Skin epidermis (tissue), 12 donors: ENCODE data around the gene CMBL.
"Not testable (repeated sequence)": the region's sequence is repeated elsewhere in the genome, so short reads cannot be mapped to it uniquely, and the experiment has no call there.

Experiments used
- H3K27ac ChIP-seq, 21 experiments: fragments of 200-600 bp; sonication (generic) in 11 of 21; one replicate each; pipeline ENCODE4 v1.5.0; 2020; ENCODE audit warnings: mild to moderate bottlenecking in 3 of 21, inconsistent platforms in 2 of 21, moderate library complexity in 2 of 21
- H3K4me3 ChIP-seq, 7 experiments: fragments of 200-600 bp; sonication (generic) in 2 of 7; one replicate each; pipeline ENCODE4 v1.5.0; 2020; ENCODE audit warnings: inconsistent platforms in 2 of 7, mild to moderate bottlenecking in 2 of 7, moderate library complexity in 1 of 7

CMBL gene

DNA sequence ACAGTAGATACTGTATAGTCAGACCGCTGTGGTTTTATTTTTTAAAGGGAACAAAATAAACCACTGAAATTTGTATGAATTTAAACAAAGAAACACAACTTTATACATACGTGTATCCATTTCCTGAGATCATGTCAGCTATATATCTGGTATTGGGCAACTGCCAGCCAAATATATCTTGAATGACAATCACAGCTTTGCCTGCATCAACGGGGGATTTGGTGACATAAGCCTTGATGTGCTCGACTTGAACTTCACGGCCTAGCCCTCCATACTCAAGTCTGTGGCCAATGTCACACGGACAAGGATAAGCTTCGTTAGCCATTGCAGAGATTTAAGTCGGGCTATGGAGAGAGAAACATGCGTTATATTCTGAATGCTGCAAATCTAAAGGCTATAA is 17.3 kb downstream of the CMBL start:
- Histone ChIP-seq H3K4me3 (no peak overlapping the region), H3K27ac (no peak overlapping the region)

DNA sequence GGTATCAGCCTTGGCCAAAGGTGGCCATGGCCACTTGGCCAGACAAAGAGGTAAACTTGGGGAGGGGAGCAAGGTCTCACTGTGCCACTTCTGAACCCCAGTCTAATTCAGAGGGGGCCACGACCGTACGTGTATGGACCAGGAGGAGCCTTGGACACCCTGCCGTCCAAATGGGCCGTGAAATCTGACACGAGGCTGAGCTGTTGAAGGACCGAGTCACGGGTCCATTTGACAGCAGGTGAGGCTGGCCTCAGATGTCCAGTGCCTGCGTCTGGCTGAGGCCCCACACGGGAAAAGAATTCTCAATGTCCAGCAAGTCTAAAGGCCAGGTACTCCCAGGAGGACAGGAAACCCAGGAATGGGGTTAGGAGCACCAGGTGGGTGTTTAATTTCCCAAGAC is 17.7 kb downstream of the CMBL start:
- H3K27ac ChIP-seq: peak overlapping the region in 1 of 21 experiments; percentile 5
- H3K4me3 ChIP-seq: no peak overlapping the region

GRCh38 chr5:10289353-10289752 is 18.3 kb downstream of the CMBL start:
- peak overlapping the region in 2 of 21 experiments; percentile 5 for H3K27ac ChIP-seq

DNA sequence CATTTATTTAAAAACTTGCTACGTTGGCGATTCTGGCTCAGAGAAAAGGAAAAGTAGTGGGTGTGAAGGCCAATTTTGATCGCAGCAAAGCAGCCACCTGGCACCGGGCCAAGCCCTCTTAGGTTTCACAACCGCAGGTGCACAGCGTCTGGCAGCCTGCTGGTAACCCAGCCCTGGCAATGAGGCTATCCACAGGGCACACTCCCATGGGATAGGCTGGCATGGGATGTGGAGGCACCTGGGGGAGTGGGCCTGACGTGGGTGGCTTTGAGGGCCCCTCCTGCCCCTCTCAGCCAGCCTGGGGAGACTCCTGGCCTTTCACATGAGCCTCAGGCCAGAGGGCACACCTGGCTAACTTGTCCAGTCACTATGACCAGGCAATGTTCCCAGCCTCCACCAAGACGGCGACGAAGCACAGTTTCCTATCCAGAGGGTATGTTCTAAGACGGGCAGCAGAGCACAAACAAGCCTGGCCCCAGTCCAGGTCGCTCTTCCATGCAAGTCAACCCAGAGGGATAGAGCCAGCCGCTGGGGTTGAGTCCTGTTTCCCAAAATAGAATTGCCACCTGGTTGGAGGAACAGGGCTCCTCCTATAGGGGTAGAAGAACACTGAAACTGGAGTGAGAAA is 19.0 kb downstream of the CMBL start:
- Histone ChIP-seq H3K27ac (peak overlapping the region in 2 of 21 experiments; percentile 5), H3K4me3 (no peak overlapping the region)

More at GRCh38 chr5:10289353-10289752, 18.3 kb downstream of the CMBL start:
- H3K4me3 ChIP-seq: no peak overlapping the region

DNA sequence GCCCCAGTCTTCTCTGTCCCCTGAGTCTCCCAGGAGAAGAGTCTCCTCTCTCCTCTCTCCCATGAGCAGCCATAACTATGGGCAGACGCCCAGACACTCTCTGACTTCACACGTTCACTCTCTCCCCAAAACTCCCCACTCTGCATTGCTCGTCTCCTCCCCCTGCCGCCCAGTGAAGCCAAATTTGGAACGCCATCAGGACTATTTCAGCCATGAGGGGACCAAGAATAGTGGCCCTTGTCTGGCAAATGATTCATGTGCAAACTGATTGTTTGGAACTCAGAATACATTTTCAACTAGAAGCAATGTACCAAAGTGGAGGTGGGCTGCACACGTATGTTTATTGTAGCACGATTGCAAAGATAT is 20.9 kb downstream of the CMBL start:
- Histone ChIP-seq H3K4me3 (no peak overlapping the region), H3K27ac (no peak overlapping the region)

GRCh38 chr5:10286162-10286861 is 21.4 kb downstream of the CMBL start:
- H3K4me3 ChIP-seq: no peak overlapping the region
- H3K27ac ChIP-seq: no peak overlapping the region

GRCh38 chr5:10285362-10285761 is 22.3 kb downstream of the CMBL start:
- not testable (repeated sequence) for H3K4me3 ChIP-seq, H3K27ac ChIP-seq

- H3K4me3 ChIP-seq: no peak overlapping the region
Observed at GRCh38 chr5:10283927-10284635, 23.6 kb downstream of the CMBL start.

DNA sequence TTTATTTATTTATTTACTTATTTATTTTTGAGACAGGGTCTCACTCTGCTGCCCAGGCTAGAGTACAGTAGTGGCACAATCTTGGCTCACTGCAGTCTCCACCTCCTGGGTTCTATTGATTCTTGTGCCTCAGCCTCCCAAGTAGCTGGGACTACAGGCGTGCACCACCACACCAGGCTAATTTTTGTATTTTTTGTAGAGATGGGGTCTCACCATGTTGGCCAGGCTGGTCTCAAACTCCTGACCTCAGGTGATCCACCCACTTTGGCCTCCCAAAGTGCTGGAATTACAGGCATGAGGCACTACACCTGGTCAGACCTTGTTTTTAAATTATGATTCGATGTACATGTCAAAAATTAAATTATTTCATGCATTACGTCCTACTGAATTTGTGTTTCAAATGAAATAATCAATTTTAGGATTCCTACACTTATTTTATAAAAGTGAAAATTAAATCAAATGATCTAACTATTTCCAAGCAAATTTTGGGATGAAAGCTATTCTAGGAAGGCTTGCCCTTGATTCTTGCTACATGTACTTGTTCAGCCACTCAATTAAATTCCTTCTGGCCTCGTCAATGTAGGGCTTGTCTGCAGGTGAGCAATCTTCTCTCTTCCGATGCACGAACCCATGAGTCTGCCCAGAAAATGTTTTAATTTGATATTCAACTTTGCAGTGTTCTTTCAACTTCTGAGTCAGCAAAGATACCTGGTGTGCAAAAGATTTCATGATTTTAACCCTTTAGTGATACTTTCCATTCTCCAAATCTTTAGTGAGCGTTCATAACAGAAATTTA is 27.6 kb downstream of the CMBL start:
- Histone ChIP-seq H3K27ac (no peak overlapping the region), H3K4me3 (no peak overlapping the region)

More at GRCh38 chr5:10283927-10284635, 23.6 kb downstream of the CMBL start:
- no peak overlapping the region for H3K27ac ChIP-seq

GRCh38 chr5:10279328-10279727 is 28.4 kb downstream of the CMBL start:
- Histone ChIP-seq H3K4me3 (no peak overlapping the region), H3K27ac (no peak overlapping the region)

DNA sequence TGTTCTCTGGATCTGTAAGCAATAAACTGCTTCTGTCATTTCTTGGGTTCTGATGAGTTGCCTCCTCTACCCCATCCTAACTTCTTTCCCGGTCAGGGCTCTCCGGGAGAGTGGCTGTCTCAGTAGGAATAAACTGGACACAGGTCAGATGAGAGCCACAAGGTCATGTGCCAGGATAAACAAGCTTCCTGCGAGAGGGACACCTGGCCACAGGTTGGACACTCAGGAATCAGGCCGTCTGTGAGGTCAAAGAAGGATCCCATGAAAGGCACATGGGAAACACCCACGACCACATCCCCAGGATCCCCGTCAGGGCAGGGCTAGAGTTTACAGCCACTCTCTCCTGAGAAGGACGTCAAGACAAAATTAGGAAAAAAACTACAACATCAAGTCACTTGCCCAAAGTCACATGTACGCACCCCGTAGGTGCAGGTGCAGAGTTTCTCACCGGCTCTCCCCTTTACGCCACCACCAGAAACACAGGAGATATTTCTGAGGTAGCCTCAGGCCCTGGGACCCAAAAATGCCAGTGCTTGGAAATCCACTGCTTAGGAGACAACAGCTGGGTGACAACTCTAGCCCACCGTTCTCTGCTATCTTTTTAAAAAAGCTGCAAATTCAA is 28.9 kb downstream of the CMBL start:
- H3K27ac ChIP-seq: no peak overlapping the region
- no peak overlapping the region for H3K4me3 ChIP-seq

- no peak overlapping the region for H3K4me3 ChIP-seq
- no peak overlapping the region for H3K27ac ChIP-seq
Observed at GRCh38 chr5:10277773-10278630, 29.7 kb downstream of the CMBL start.

- H3K4me3 ChIP-seq: no peak overlapping the region
- H3K27ac ChIP-seq: no peak overlapping the region
Observed at GRCh38 chr5:10276691-10277090, 31.0 kb downstream of the CMBL start.

DNA sequence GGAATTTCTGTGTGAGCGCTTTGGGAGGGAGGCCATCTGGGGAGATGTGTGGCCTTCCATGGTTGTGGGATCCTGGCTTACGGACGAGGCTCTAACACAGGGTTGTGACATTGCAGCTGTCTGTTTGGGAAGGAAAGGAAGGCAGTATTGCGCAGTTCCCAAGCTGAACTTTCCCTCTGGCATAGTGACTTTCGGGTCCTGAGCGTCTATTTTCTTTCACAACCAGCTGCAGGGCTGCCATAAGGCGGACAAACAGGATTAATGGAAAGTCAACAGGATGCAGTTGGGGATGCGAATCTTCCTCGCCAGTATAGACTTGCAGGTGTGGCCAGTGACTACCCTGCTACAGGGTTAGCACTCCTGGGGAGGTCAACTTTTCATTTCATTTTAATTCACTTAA is 31.7 kb downstream of the CMBL start:
- Histone ChIP-seq H3K4me3 (no peak overlapping the region), H3K27ac (no peak overlapping the region)

- no peak overlapping the region for H3K27ac ChIP-seq
Observed at GRCh38 chr5:10275460-10275859, 32.2 kb downstream of the CMBL start.

GRCh38 chr5:10272875-10273209 is 34.9 kb downstream of the CMBL start:
- not testable (repeated sequence) for H3K4me3 ChIP-seq, H3K27ac ChIP-seq

More at GRCh38 chr5:10275460-10275859, 32.2 kb downstream of the CMBL start:
- no peak overlapping the region for H3K4me3 ChIP-seq

- no peak overlapping the region for H3K4me3 ChIP-seq
- no peak overlapping the region for H3K27ac ChIP-seq
Observed at GRCh38 chr5:10272053-10272874, 35.4 kb downstream of the CMBL start.

DNA sequence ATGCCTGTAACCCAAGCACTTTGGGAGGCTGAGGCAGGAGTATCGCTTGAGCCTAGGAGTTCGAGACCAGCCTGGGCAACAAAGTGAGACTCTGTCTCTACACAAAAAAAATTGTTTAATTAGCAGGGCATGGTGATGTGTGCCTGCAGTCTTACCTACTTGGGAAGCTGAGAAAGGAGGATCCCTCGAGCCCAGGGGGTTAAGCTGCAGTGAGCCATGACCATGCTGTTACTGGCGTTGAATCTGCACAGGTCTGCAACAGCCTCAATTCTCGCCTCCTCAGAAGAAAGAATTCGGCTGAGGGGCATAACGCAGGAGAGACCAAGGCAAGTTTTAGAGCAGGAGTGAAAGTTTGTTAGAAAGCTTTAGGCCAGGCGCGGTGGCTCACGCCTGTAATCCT is 39.6 kb downstream of the CMBL start:
- Histone ChIP-seq H3K4me3 (no peak overlapping the region), H3K27ac (no peak overlapping the region)
